Tibial artery (tissue), 4 donors: ENCODE measurements around the gene SCFD2.

Experiments used
- DNase-seq, 2 donors: peaks; one replicate each; pipeline ENCODE4 v3.0.0-alpha.2; 2019
- H3K27ac ChIP-seq, 2 donors: fragments of 200-600 bp; sonication (generic) in 1 of 2; 1 replicate in 1 of 2; 2 replicates in 1 of 2; pipeline ENCODE4 v1.5.1; 2018 to 2019; ENCODE audit warnings: mild to moderate bottlenecking in 1 of 2
- H3K27me3 ChIP-seq, 2 donors: fragments of 200-600 bp; sonication (generic) in 1 of 2; one replicate each; pipeline versions ENCODE4 v1.5.1 to v1.6.0; 2016 to 2019
- H3K36me3 ChIP-seq, 3 donors: fragments of 200-600 bp; sonication (generic) in 2 of 3; one replicate each; pipeline ENCODE4 v1.5.1; 2016 to 2019; ENCODE audit warnings: mild to moderate bottlenecking in 2 of 3
- H3K4me1 ChIP-seq, 4 donors: fragments of 200-600 bp; sonication (generic) in 2 of 4; 1 replicate in 3 of 4; 2 replicates in 1 of 4; pipeline ENCODE4 v1.5.1; 2016 to 2019
- H3K4me3 ChIP-seq, 2 donors: fragments of 200-600 bp; sonication (generic) in 1 of 2; 1 replicate in 1 of 2; 2 replicates in 1 of 2; pipeline ENCODE4 v1.5.1; 2018 to 2019; ENCODE audit warnings: mild to moderate bottlenecking in 2 of 2
- H3K9me3 ChIP-seq, 3 donors: fragments of 200-600 bp; sonication (generic) in 1 of 3; one replicate each; pipeline ENCODE4 v1.5.1; 2016 to 2019
- intact Hi-C: fragments of 100-400 bp; cut with DNase I; formaldehyde crosslinking; loops from one replicate; pipeline ENCODE4 v1.15.0; 2023; ENCODE audit warnings: low total_unique reads
- TF ChIP-seq, protein P1 (sequence below), 2 experiments: fragments of 200-600 bp in 1 of 2; fragments of 450-650 bp in 1 of 2; IDR thresholded peaks; one replicate each; pipeline ENCODE4 v1.5.1; 2017 to 2019; ENCODE audit warnings: antibody characterized with exemption in 2 of 2, mild to moderate bottlenecking in 1 of 2, moderate library complexity in 1 of 2

Gene SCFD2

DNA sequence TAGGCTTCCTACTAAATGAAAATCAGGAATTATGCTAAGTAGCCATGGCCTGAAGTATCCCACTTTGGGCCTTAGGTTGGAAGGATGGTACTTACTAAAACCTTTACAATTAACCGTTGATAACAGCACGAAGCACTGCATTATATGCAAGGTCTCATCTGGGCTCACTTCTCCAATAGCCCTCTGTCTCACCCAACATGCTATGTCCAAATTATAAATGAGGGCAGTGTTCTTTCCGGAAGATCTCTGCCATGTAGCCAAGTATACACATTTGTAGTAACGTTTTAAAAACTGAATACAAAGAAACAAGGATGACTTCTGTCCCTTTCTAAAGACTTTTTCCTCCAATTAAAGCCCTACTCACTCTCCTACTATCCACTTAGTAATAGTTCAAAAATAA lies 51.6 kb downstream of the SCFD2 start:
- TF ChIP-seq, protein P1, sequence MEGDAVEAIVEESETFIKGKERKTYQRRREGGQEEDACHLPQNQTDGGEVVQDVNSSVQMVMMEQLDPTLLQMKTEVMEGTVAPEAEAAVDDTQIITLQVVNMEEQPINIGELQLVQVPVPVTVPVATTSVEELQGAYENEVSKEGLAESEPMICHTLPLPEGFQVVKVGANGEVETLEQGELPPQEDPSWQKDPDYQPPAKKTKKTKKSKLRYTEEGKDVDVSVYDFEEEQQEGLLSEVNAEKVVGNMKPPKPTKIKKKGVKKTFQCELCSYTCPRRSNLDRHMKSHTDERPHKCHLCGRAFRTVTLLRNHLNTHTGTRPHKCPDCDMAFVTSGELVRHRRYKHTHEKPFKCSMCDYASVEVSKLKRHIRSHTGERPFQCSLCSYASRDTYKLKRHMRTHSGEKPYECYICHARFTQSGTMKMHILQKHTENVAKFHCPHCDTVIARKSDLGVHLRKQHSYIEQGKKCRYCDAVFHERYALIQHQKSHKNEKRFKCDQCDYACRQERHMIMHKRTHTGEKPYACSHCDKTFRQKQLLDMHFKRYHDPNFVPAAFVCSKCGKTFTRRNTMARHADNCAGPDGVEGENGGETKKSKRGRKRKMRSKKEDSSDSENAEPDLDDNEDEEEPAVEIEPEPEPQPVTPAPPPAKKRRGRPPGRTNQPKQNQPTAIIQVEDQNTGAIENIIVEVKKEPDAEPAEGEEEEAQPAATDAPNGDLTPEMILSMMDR (IDR thresholded peaks at IDR 0.05) = no peak

DNA sequence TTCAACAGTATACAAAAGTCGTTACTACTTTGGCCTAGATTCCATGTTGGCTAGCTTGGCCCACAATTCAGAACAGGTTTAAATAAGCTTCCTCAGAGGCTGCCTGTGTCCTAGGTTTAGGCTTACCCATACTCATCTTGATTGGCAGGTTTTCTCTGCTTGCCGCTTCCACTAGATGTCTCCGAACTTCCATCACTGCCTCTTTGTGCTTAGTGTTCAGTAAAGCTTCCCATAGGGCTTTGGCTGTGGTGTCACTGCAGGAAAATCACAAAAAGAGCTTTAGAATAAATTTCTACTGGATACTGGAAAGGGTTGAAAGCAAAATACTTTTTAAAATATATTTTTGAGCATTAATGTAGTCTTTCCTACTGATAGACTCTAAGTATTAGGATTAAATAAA lies 52.4 kb downstream of the SCFD2 start:
- H3K36me3 ChIP-seq = peaks cover 0 to 6% (median 0%) of the 10 kb centered on the region in 3 donors
- no peak for DNase-seq
- intact Hi-C loops = no loop called here

More for the DNA sequence above, 51.6 kb downstream of the SCFD2 start:
- no peak for DNase-seq
- H3K27ac ChIP-seq = no peak overlapping the region
- intact Hi-C loops = no loop called here
- no peak overlapping the region for H3K4me3 ChIP-seq
- no peaks in the 10 kb centered on the region for H3K9me3 ChIP-seq
- peaks cover 0 to 10% (median 0%) of the 10 kb centered on the region in 4 donors for H3K4me1 ChIP-seq
- peaks cover 0 to 6% (median 0%) of the 10 kb centered on the region in 3 donors for H3K36me3 ChIP-seq
- no peaks in the 10 kb centered on the region for H3K27me3 ChIP-seq

DNA sequence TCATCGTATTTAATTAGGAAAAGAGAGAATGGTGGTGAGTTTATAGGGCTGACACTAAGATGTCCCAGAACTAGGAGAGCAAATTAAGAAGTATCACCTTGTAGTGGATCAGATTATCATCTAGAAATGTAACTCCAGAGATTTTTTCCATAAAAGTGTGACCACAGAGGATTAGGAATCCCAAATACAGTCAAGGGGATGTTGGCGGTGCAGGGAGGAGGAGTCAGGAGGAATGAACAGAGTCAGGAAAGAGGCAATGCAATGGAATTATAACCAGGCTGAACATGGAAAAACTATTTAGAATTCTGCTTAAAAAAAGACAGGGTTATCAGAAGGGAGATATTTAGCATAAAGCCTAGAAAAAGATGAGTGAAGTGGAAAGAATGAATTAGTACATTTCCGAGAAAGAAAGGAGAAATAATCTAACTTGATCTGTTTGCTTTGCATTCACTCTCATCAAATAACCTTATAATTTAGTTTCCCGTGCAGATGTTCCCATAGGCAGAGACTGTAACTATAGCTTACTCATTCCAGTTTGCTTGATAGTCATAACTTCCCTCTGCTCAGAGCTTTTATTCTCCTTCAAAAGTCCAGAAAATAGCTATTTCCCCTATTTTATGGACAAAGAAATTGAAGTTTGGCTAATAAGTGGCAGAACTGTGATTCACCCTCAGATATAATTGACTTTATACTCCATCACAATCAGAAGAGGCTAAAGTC lies 56.4 kb downstream of the SCFD2 start:
- TF ChIP-seq, protein P1 (IDR thresholded peaks at IDR 0.05) = no peak
- Histone ChIP-seq H3K27me3 (no peaks in the 10 kb centered on the region), H3K9me3 (no peaks in the 10 kb centered on the region), H3K36me3 (peaks cover 0 to 6% (median 4%) of the 10 kb centered on the region in 3 donors), H3K4me3 (peak overlapping the region in 1 of 2 donors; percentile 7), H3K4me1 (peaks cover 0 to 11% (median 0%) of the 10 kb centered on the region in 4 donors), H3K27ac (peak overlapping the region in 1 of 2 donors; percentile 42)
- no peak for DNase-seq
- intact Hi-C loops = no loop called here

More for the DNA sequence above, 52.4 kb downstream of the SCFD2 start:
- Histone ChIP-seq H3K27ac (no peak overlapping the region), H3K4me3 (no peak overlapping the region), H3K4me1 (peaks cover 0 to 11% (median 0%) of the 10 kb centered on the region in 4 donors), H3K27me3 (no peaks in the 10 kb centered on the region), H3K9me3 (no peaks in the 10 kb centered on the region)
- TF ChIP-seq, protein P1 (IDR thresholded peaks at IDR 0.05) = no peak

DNA sequence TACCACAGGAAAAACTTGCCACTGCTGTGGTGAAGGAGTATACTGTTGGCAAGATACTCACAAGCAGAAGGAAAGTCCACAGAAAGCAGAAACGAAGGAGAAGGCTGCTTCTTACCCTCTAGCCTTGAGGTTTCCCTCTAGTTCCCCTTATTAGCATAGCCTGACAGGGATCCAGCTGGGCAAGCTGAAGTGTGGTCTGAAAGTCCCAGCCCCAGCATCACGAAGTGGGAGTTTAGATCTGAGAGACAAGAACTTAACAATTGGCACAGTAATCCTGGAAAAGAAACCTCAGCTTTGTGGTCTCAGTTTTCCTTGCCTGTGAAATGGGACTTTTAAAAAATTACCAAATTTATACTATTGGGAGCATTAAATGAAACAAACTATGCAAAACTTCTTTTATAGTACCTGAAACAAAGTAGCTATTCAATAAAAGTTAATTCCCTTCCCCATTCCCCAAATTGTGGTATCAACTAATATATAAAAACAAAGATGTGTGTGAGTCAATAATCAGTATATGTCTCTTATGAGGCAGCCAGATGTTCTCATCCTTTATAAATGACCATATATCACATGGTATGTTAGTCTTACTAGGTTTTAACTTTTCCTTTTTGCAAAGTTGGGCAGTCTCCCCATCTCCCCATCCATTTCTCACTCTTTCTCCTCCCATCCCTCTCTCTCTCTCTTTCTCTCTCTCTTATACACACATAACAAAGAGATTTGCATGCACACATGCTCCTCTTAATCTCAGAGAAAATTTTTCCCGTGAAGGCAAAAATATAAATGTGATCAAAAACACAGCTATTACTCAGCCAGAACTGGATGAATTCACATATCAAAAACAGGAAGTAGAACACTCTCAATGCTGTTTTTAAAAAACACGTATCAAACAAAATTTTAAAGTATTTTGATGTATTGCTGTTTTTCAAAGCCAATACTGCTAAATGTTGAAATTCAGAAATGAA lies 57.8 kb downstream of the SCFD2 start:
- peaks cover 0 to 11% (median 0%) of the 10 kb centered on the region in 4 donors for H3K4me1 ChIP-seq
- peak overlapping the region in 1 of 2 donors; percentile 7 for H3K4me3 ChIP-seq
- H3K27me3 ChIP-seq = no peaks in the 10 kb centered on the region
- DNase-seq = no peak
- TF ChIP-seq, protein P1 (IDR thresholded peaks at IDR 0.05) = no peak
- H3K27ac ChIP-seq = peak overlapping the region in 1 of 2 donors; percentile 42
- H3K36me3 ChIP-seq = peaks cover 0 to 4% (median 1%) of the 10 kb centered on the region in 3 donors
- no peaks in the 10 kb centered on the region for H3K9me3 ChIP-seq
- intact Hi-C loops = no loop called here

DNA sequence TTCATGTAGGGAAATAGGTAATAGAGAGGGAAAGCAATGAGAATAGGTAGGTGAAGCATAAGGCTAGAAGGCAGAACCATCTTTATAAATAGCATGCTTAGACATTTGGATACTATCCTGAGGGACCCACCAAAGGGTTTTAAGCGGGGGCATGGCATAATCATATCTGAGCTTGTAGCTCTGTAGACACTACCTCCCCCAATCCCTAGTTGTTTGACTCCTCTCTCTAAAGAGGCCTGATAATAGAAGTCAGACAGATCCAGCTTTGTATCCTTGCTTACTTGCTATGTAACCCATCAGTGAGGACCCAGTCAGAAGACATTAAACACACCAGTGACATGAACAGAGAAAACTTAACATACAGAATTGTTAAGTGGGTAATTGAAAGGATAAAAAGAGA lies 58.7 kb downstream of the SCFD2 start:
- H3K4me1 ChIP-seq = peaks cover 0 to 11% (median 0%) of the 10 kb centered on the region in 4 donors
- H3K36me3 ChIP-seq = peaks cover 0 to 4% (median 0%) of the 10 kb centered on the region in 3 donors
- no peak overlapping the region for H3K4me3 ChIP-seq
- DNase-seq = no peak
- H3K27ac ChIP-seq = no peak overlapping the region
- intact Hi-C loops = no loop called here
- TF ChIP-seq, protein P1 (IDR thresholded peaks at IDR 0.05) = no peak
- no peaks in the 10 kb centered on the region for H3K27me3 ChIP-seq
- H3K9me3 ChIP-seq = no peaks in the 10 kb centered on the region
